Spleen (tissue), 7 donors: Measurements from ENCODE around the gene SLC12A3.

Experiments
- CTCF ChIP-seq, 11 experiments: fragments of 200-600 bp in 7 of 11; fragments of 450-650 bp in 4 of 11; sonication (generic) in 4 of 11; IDR thresholded peaks in 8 of 11; conservative IDR thresholded peaks in 3 of 11; 1 replicate in 7 of 11; 2 replicates in 4 of 11; pipeline versions ENCODE4 v1.4.0 to v1.8.0; 2016 to 2021; ENCODE audit warnings: antibody characterized with exemption in 11 of 11, inconsistent platforms in 4 of 11, mild to moderate bottlenecking in 1 of 11
- POLR2A ChIP-seq, 3 donors: fragments of 450-650 bp; IDR thresholded peaks; one replicate each; pipeline ENCODE4 v1.5.1; 2017; ENCODE audit warnings: antibody characterized with exemption in 3 of 3, mild to moderate bottlenecking in 1 of 3
- donor health status: DM: no; HTN: no; CAD: no; lungs with moderate emphysema.
- donor health status: DM: no; HTN: no; CAD: no.
- donor health status: DM: no; HTN: no; CAD: no.

GRCh38 chr16:56817056-56817455 is 48.0 kb upstream of the SLC12A3 start:
- TF ChIP-seq POLR2A (IDR thresholded peaks at IDR 0.05) (no peak), CTCF (IDR thresholded peaks at IDR 0.05 in 8 of 11, conservative IDR thresholded peaks at IDR 0.05 in 3 of 11) (no peak)
